Anterior cingulate cortex (tissue), 58 donors: Measurements from ENCODE around the gene TOP3B.
A peak's percentile ranks its signal among the peaks of the same experiment; 100 is the strongest.

Source experiments
- DNase-seq, 58 donors: peaks; one replicate each; lab custom pipeline; 2025; lab: John Stamatoyannopoulos, UW

Gene TOP3B

GRCh38 chr22:21984793-21985192 is 2.2 kb upstream of the TOP3B start:
- DNase-seq, result no peak

- no peak for DNase-seq
Observed at GRCh38 chr22:21981874-21982273, 713 bp downstream of the TOP3B start.

GRCh38 chr22:21980547-21980946 is 2.0 kb downstream of the TOP3B start:
- DNase-seq, result no peak

- no peak for DNase-seq
Observed at GRCh38 chr22:21978564-21979386, 3.8 kb downstream of the TOP3B start.

- no peak for DNase-seq
Observed at GRCh38 chr22:21977814-21978213, 4.8 kb downstream of the TOP3B start.

- DNase-seq, result no peak
Observed at GRCh38 chr22:21975854-21976345, 6.7 kb downstream of the TOP3B start.

- no peak for DNase-seq
Observed at GRCh38 chr22:21975273-21975672, 7.3 kb downstream of the TOP3B start.

- no peak for DNase-seq
Observed at GRCh38 chr22:21974058-21974649, 8.4 kb downstream of the TOP3B start.

- no peak for DNase-seq
Observed at GRCh38 chr22:21972806-21973205, 9.8 kb downstream of the TOP3B start.

GRCh38 chr22:21972293-21972779 is 10.3 kb downstream of the TOP3B start:
- DNase-seq, result peak in 12 of 58 donors; percentile 3 to 40 (median 11)

- DNase-seq, result no peak
Observed at GRCh38 chr22:21971858-21972275, 10.7 kb downstream of the TOP3B start.

- no peak for DNase-seq
Observed at GRCh38 chr22:21970800-21971617, 11.6 kb downstream of the TOP3B start.

- DNase-seq, result no peak
Observed at GRCh38 chr22:21970037-21970799, 12.4 kb downstream of the TOP3B start.

GRCh38 chr22:21968452-21969129 is 14.0 kb downstream of the TOP3B start:
- no peak for DNase-seq

GRCh38 chr22:21967693-21968271 is 14.8 kb downstream of the TOP3B start:
- DNase-seq, result no peak

GRCh38 chr22:21966643-21967516 is 15.7 kb downstream of the TOP3B start:
- DNase-seq, result no peak

- DNase-seq, result no peak
Observed at GRCh38 chr22:21965762-21966288, 16.8 kb downstream of the TOP3B start.
